Activated CD8-positive, alpha-beta memory T cell treated with anti-CD3 and anti-CD28 coated beads, Interleukin-2, amount 10 ng/mL, durations not matched to agents 7 days and 5 days (primary cell): Measurements from ENCODE around the gene XYLT1. TPM values are rescaled to one million over a fixed set of nuclear protein-coding genes. Genes with fewer than 3 reads are reported as not detected.

Experiments used
- ATAC-seq: fragments of 150-1000 bp; cut with Tn5 transposase; one replicate; pipeline ENCODE4 v1.10.0; 2021; ENCODE audit warnings: moderate library complexity
- CTCF ChIA-PET: fragments of 350-600 bp; sonication (Branson Sonifier 250); formaldehyde crosslinking; loops from one replicate; lab custom pipeline; 2021; ENCODE audit warnings: antibody characterized with exemption; lab: Charles Lee
- DNase-seq: peaks from one replicate; pipeline ENCODE4 v3.0.0-alpha.2; 2020
- H3K27ac Mint-ChIP-seq: one replicate; pipeline ENCODE4 v1.8.0; 2021; ENCODE audit warnings: mild to moderate bottlenecking, mixed read lengths
- H3K27me3 Mint-ChIP-seq: one replicate; pipeline ENCODE4 v1.8.0; 2021; ENCODE audit warnings: mixed read lengths
- H3K36me3 Mint-ChIP-seq: one replicate; pipeline ENCODE4 v1.8.0; 2021; ENCODE audit warnings: mild to moderate bottlenecking, mixed read lengths
- H3K4me1 Mint-ChIP-seq: one replicate; pipeline ENCODE4 v1.8.0; 2021; ENCODE audit warnings: mixed read lengths
- H3K4me3 Mint-ChIP-seq: one replicate; pipeline ENCODE4 v1.8.0; 2021; ENCODE audit warnings: mild to moderate bottlenecking, moderate library complexity, mixed read lengths
- H3K9me3 Mint-ChIP-seq: one replicate; pipeline ENCODE4 v1.8.0; 2022; ENCODE audit warnings: low read depth, mixed read lengths
- total RNA-seq, 2 experiments: library from RNA; stranded (reverse); gene quantifications; one replicate each; pipeline ENCODE4 v1.2.3, GENCODE V29; 2021

The XYLT1 gene
- total RNA-seq, 2 experiments from 2014 or later: 35.7 to 40.9 TPM

GRCh38 chr16:17228048-17228707, 242.6 kb downstream of the XYLT1 start:
- Mint-ChIP-seq H3K4me3 (no peak overlapping the region), H3K27ac (no peak overlapping the region), H3K4me1 (peaks cover 30% of the 10 kb centered on the region), H3K36me3 (peaks cover 18% of the 10 kb centered on the region), H3K9me3 (no peaks in the 10 kb centered on the region), H3K27me3 (no peaks in the 10 kb centered on the region)
- ATAC-seq (no peak), DNase-seq (no peak)
- CTCF ChIA-PET: no interaction called here

GRCh38 chr16:17227278-17227677, 243.5 kb downstream of the XYLT1 start:
- H3K27me3 Mint-ChIP-seq: no peaks in the 10 kb centered on the region
- H3K27ac Mint-ChIP-seq: no peak overlapping the region
- ATAC-seq: no peak
- no peak overlapping the region for H3K4me3 Mint-ChIP-seq
- no peak for DNase-seq
- CTCF ChIA-PET: no interaction called here
- H3K9me3 Mint-ChIP-seq: no peaks in the 10 kb centered on the region
- H3K4me1 Mint-ChIP-seq: peaks cover 33% of the 10 kb centered on the region
- peaks cover 12% of the 10 kb centered on the region for H3K36me3 Mint-ChIP-seq

GRCh38 chr16:17225541-17225940, 245.2 kb downstream of the XYLT1 start:
- Mint-ChIP-seq H3K4me3 (no peak overlapping the region), H3K9me3 (no peaks in the 10 kb centered on the region), H3K4me1 (peaks cover 33% of the 10 kb centered on the region), H3K27ac (no peak overlapping the region), H3K36me3 (peaks cover 17% of the 10 kb centered on the region), H3K27me3 (no peaks in the 10 kb centered on the region)
- ATAC-seq (no peak), DNase-seq (no peak)
- CTCF ChIA-PET: interaction anchor here (0.8 kb wide), 1 partner anchor 119 kb away, joined by 3 read pairs; no protein-coding TSS in a partner anchor

- H3K27ac Mint-ChIP-seq: peak overlapping the region; percentile 43
- peak; percentile 80 for ATAC-seq
- H3K4me3 Mint-ChIP-seq: no peak overlapping the region
- H3K36me3 Mint-ChIP-seq: peaks cover 15% of the 10 kb centered on the region
- no peaks in the 10 kb centered on the region for H3K9me3 Mint-ChIP-seq
- peaks cover 33% of the 10 kb centered on the region for H3K4me1 Mint-ChIP-seq
- CTCF ChIA-PET: interaction anchor here (0.8 to 1.2 kb wide), 2 partner anchors 13 to 120 kb away, joined by 3 to 6 read pairs; no protein-coding TSS in a partner anchor
- no peaks in the 10 kb centered on the region for H3K27me3 Mint-ChIP-seq
- peak; percentile 83 for DNase-seq
Measured at GRCh38 chr16:17224879-17225281, 245.9 kb downstream of the XYLT1 start.

GRCh38 chr16:17224350-17224749, 246.4 kb downstream of the XYLT1 start:
- Mint-ChIP-seq H3K4me3 (no peak overlapping the region), H3K9me3 (no peaks in the 10 kb centered on the region), H3K4me1 (peaks cover 33% of the 10 kb centered on the region), H3K36me3 (peaks cover 15% of the 10 kb centered on the region), H3K27me3 (no peaks in the 10 kb centered on the region), H3K27ac (peak overlapping the region; percentile 20)
- no peak for DNase-seq
- CTCF ChIA-PET: interaction anchor here (1.1 to 1.2 kb wide), 2 partner anchors 13 to 29 kb away, joined by 3 to 6 read pairs; no protein-coding TSS in a partner anchor
- peak; percentile 21 for ATAC-seq

DNA sequence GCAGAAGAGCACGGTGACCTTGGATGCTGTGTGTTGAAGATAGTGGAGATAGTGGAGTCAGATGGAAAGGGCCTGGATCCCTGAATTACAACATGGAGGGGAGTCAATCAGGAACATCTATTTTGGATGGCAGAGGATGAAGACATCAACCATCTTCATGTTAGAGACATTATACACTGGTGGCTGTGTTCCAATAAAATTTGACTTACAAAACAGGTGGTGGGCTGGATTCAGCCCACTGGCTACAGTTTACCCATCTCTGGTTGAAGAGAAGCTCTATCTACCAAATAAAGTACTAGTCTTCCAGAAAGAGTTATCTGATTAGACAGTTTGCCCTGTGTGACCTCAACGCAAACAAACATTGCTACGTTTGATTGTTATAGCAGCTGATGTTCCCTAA, 247.2 kb downstream of the XYLT1 start:
- H3K4me1 Mint-ChIP-seq: peaks cover 31% of the 10 kb centered on the region
- no peak overlapping the region for H3K27ac Mint-ChIP-seq
- CTCF ChIA-PET: interaction anchor here (1.1 to 1.2 kb wide), 2 partner anchors 12 to 29 kb away, joined by 3 to 6 read pairs; no protein-coding TSS in a partner anchor
- ATAC-seq (no peak), DNase-seq (no peak)
- peaks cover 14% of the 10 kb centered on the region for H3K36me3 Mint-ChIP-seq
- no peaks in the 10 kb centered on the region for H3K27me3 Mint-ChIP-seq
- H3K9me3 Mint-ChIP-seq: no peaks in the 10 kb centered on the region
- no peak overlapping the region for H3K4me3 Mint-ChIP-seq

DNA sequence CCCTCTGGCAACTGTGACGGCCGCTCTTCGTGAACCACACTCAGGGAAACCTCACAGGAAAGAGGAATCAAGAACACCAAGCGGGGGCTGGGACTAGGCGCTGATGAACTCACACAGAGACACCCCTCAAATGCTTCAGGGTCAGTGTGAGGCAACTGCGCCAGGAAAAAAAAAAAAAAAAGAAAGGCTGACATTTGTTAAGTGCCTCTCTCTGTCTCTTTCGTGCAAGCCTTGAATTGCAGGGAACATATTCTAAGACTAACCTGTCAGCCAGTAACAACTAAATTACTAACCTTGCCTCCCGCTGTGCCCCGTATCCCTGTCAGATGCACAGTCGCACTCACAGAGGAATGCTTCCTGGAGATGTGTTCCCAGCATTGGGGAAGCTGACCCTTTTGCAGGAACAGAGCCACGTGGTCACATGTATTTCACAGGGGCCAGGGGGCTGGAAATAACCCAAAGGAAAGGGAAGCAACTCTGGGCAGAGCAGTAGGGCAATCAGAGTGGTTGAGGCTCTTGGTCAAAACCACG, 247.8 kb downstream of the XYLT1 start:
- Mint-ChIP-seq H3K4me1 (peaks cover 31% of the 10 kb centered on the region), H3K9me3 (no peaks in the 10 kb centered on the region), H3K4me3 (no peak overlapping the region), H3K27me3 (no peaks in the 10 kb centered on the region), H3K36me3 (peaks cover 11% of the 10 kb centered on the region), H3K27ac (no peak overlapping the region)
- no peak for DNase-seq
- CTCF ChIA-PET: no interaction called here
- no peak for ATAC-seq

- no peak overlapping the region for H3K4me3 Mint-ChIP-seq
- no peak for ATAC-seq
- CTCF ChIA-PET: no interaction called here
- DNase-seq: no peak
- no peak overlapping the region for H3K27ac Mint-ChIP-seq
- no peaks in the 10 kb centered on the region for H3K9me3 Mint-ChIP-seq
- H3K27me3 Mint-ChIP-seq: no peaks in the 10 kb centered on the region
- peaks cover 25% of the 10 kb centered on the region for H3K4me1 Mint-ChIP-seq
- H3K36me3 Mint-ChIP-seq: peaks cover 17% of the 10 kb centered on the region
Measured at GRCh38 chr16:17219991-17220390, 250.8 kb downstream of the XYLT1 start.

DNA sequence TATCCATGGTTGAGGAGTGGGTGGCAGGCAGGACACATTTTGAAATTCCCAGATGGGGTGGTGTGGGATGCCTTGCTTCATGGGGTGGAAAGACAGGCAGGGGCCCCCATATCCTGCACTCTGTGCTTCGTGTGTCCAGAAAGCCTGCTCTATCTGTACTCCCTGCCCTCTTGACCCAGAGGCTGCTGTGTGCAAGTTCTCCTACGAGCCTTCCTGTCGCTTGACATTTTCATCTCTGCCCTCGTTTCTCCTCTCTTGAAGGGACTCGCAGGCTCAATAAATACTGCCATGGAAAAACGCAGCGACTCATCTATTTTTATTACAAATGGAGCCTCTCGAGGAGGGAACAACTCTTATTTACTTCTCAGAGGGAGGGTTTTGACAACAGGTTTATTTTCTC, 254.8 kb downstream of the XYLT1 start:
- CTCF ChIA-PET: no interaction called here
- ATAC-seq (no peak), DNase-seq (no peak)
- H3K9me3 Mint-ChIP-seq: no peaks in the 10 kb centered on the region
- H3K36me3 Mint-ChIP-seq: peaks cover 21% of the 10 kb centered on the region
- no peaks in the 10 kb centered on the region for H3K27me3 Mint-ChIP-seq
- no peak overlapping the region for H3K27ac Mint-ChIP-seq
- H3K4me3 Mint-ChIP-seq: no peak overlapping the region
- peaks cover 20% of the 10 kb centered on the region for H3K4me1 Mint-ChIP-seq

- DNase-seq (no peak), ATAC-seq (no peak)
- no peak overlapping the region for H3K27ac Mint-ChIP-seq
- no peaks in the 10 kb centered on the region for H3K27me3 Mint-ChIP-seq
- peaks cover 18% of the 10 kb centered on the region for H3K36me3 Mint-ChIP-seq
- peaks cover 20% of the 10 kb centered on the region for H3K4me1 Mint-ChIP-seq
- H3K9me3 Mint-ChIP-seq: no peaks in the 10 kb centered on the region
- CTCF ChIA-PET: interaction anchor here (1.7 kb wide), 1 partner anchor 14 kb away, joined by 4 read pairs; no protein-coding TSS in a partner anchor
- no peak overlapping the region for H3K4me3 Mint-ChIP-seq
Measured at GRCh38 chr16:17215306-17215705, 255.5 kb downstream of the XYLT1 start.

DNA sequence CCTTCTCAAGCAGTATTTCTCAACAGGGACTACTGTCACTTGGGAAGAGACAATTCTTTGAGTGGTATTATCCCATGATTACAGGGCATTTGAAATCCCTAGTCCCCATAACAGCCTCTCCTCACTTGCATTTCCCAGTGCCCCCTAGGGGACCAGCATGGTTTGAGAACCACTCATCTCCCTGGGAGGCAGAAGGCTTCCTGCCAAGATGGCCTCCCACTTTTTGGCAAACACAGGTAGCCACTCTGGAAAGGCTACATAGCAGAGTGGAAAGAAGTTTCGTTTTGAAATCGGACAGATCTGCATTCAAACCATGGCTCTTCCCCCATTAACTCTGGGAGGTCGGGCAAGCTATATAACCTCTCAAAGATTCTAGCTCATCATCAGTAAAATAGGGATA, 256.8 kb downstream of the XYLT1 start:
- H3K27ac Mint-ChIP-seq: no peak overlapping the region
- ATAC-seq (no peak), DNase-seq (no peak)
- H3K4me3 Mint-ChIP-seq: no peak overlapping the region
- no peaks in the 10 kb centered on the region for H3K27me3 Mint-ChIP-seq
- H3K36me3 Mint-ChIP-seq: peaks cover 18% of the 10 kb centered on the region
- CTCF ChIA-PET: interaction anchor here (1.0 to 1.7 kb wide), 2 partner anchors 12 to 16 kb away, joined by 3 to 4 read pairs; no protein-coding TSS in a partner anchor
- H3K4me1 Mint-ChIP-seq: peaks cover 20% of the 10 kb centered on the region
- no peaks in the 10 kb centered on the region for H3K9me3 Mint-ChIP-seq

DNA sequence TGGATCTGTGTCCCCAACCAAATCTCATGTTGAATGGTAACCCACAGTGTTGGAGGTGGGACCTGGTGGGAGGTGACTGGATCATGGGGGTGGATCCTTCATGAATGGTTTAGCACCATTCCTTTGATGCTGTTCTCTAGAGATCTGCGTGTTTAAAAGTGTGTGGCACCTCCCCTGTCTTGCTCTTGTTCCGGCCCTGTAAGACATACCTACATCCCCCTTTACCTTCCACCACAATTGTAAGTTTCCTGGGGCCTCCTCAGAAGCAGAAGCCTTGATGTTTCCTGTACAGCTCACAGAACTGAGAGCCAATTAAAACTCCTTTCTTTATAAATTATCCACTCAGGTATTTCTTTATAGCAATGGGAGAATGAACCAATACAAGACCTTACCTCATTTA, 257.7 kb downstream of the XYLT1 start:
- CTCF ChIA-PET: interaction anchor here (0.9 to 1.2 kb wide), 3 partner anchors 15 to 264 kb away, joined by 3 read pairs; no protein-coding TSS in a partner anchor
- Mint-ChIP-seq H3K27me3 (no peaks in the 10 kb centered on the region), H3K4me1 (peaks cover 20% of the 10 kb centered on the region), H3K4me3 (no peak overlapping the region), H3K9me3 (no peaks in the 10 kb centered on the region), H3K36me3 (peaks cover 18% of the 10 kb centered on the region), H3K27ac (peak overlapping the region; percentile 0)
- DNase-seq (no peak), ATAC-seq (no peak)

DNA sequence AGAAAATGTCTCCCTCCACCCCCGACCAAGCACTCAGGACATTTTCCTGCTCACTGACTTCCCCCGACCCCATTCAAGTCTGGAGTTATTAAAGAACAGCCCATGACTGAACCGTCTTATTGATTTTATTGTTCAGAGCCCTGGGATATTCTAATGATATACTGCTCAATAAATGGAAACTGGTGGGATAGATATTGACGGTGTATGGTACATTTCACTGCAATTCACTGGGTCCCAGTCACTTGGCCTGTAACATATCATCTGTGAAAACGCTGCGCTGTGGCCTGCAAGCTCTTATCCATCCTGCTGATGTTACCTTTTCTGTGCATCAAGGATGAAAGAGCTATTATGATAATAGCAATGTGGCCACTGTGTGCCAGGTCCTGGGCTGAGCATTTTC, 258.2 kb downstream of the XYLT1 start:
- CTCF ChIA-PET: interaction anchor here (0.9 to 1.4 kb wide), 3 partner anchors 12 to 264 kb away, joined by 3 to 6 read pairs (median 3); no protein-coding TSS in a partner anchor
- no peak for DNase-seq
- ATAC-seq: no peak
- peaks cover 18% of the 10 kb centered on the region for H3K36me3 Mint-ChIP-seq
- H3K4me3 Mint-ChIP-seq: no peak overlapping the region
- H3K4me1 Mint-ChIP-seq: peaks cover 20% of the 10 kb centered on the region
- H3K27ac Mint-ChIP-seq: peak overlapping the region; percentile 0
- H3K27me3 Mint-ChIP-seq: no peaks in the 10 kb centered on the region
- no peaks in the 10 kb centered on the region for H3K9me3 Mint-ChIP-seq

DNA sequence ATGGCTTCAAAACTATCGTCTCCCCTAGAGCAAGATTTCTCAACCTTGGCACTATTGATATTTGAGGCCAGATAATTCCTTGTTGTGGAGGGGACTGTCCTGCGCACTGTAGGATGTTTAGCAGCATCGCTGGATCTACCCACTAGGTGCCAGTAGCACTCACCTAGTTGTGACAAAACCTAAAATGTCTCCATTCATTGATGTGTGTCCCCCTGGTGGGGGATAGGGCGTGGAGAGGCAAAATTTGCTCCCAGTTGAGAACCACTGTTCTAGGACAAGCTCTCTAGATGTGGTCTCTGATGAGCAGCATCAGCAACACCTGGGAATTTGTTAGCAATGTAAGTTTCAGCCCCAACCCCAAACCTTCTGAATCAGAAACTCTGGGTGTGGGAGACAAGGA, 259.0 kb downstream of the XYLT1 start:
- Mint-ChIP-seq H3K9me3 (no peaks in the 10 kb centered on the region), H3K36me3 (peaks cover 17% of the 10 kb centered on the region), H3K4me1 (peaks cover 20% of the 10 kb centered on the region), H3K27me3 (no peaks in the 10 kb centered on the region), H3K27ac (no peak overlapping the region), H3K4me3 (no peak overlapping the region)
- peak; percentile 83 for ATAC-seq
- DNase-seq: peak; percentile 60
- CTCF ChIA-PET: interaction anchor here (1.0 to 1.4 kb wide), 4 partner anchors 12 to 367 kb away, joined by 3 to 6 read pairs (median 4); no protein-coding TSS in a partner anchor
